WI38 (cell line): ENCODE results near the gene LUZP2.

ENCODE experiments used
- H3K4me3 ChIP-seq: 2 replicates; pipeline ENCODE4 v1.5.1; 2011; ENCODE audit warnings: low read depth, mild to moderate bottlenecking, control low read depth, low read length
- CTCF ChIP-seq: IDR thresholded peaks from 2 replicates; pipeline ENCODE4 v1.5.1; 2012; ENCODE audit warnings: low read depth, mild to moderate bottlenecking, control low read depth, low read length

The LUZP2 gene

DNA sequence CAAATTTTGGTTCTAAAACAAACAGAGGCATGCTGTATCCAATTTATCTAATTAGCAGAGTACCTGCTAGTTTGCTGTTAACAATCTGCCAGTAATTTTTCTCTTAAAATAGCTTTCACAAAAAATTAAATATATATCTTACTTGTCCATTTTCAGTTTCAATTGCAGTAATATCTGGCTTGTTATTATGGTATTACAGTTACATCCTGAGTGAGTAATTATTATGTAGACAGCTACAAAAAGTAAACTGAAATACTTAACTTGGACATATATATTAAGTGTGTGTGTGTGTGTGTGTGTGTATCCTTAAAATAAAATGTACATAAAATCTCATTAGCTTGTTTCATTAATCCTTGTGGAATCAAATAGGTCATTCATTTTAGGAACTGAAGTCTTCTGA is 148.7 kb downstream of the LUZP2 start:
- no peak overlapping the region for H3K4me3 ChIP-seq
- no peak for TF ChIP-seq CTCF

GRCh38 chr11:24651873-24652272 is 155.0 kb downstream of the LUZP2 start:
- no peak for TF ChIP-seq CTCF

GRCh38 chr11:24653901-24654300 is 157.0 kb downstream of the LUZP2 start:
- TF ChIP-seq CTCF: no peak
- no peak overlapping the region for H3K4me3 ChIP-seq

More at GRCh38 chr11:24651873-24652272, 155.0 kb downstream of the LUZP2 start:
- no peak overlapping the region for H3K4me3 ChIP-seq

GRCh38 chr11:24661331-24661730 is 164.5 kb downstream of the LUZP2 start:
- H3K4me3 ChIP-seq: no peak overlapping the region
- TF ChIP-seq CTCF: no peak

GRCh38 chr11:24664399-24664798 is 167.5 kb downstream of the LUZP2 start:
- no peak for TF ChIP-seq CTCF
- H3K4me3 ChIP-seq: no peak overlapping the region

DNA sequence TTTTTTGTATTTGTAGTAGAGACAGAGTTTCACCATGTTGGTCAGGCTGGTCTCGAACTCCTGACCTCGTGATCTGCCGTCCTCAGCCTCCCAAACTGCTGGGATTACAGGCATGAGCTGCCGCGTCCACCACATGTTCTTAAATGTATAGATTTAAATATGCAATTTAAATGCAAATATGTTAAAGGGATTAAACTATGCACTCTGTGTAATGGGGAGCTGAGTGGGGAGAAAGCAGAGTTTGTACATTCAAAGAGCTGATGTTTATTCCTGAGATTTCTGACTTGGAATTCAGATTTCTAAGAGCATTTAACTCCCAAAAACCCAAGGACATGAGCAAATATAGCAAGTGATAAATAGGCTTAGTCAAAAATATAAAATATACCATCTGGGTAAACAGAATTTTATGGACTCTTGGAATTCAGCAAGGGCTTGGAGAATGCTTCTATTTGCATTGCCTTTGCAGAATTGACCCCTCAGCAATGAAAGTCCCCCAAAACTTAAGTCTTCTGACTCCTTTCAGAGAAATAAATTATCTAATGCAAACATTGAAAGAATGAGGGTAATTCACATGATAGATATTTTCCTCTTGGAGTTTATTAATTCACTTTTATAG is 170.6 kb downstream of the LUZP2 start:
- no peak for TF ChIP-seq CTCF
- no peak overlapping the region for H3K4me3 ChIP-seq

- no peak overlapping the region for H3K4me3 ChIP-seq
- no peak for TF ChIP-seq CTCF
These were observed 182.0 kb downstream of the LUZP2 start for GRCh38 chr11:24678703-24679348.
